Lower lobe of right lung (tissue), 2 donors: ENCODE data around the gene OARD1. TPM values are rescaled to one million over a fixed set of nuclear protein-coding genes. Genes with fewer than 3 reads are reported as not detected.

Experiments used
- ATAC-seq, 2 donors: fragments of 200-7000 bp; cut with Tn5 transposase; one replicate each; pipeline ENCODE4 v1.9.1; 2020 to 2022; ENCODE audit warnings: mild to moderate bottlenecking in 2 of 2, moderate library complexity in 2 of 2
- DNase-seq: peaks from one replicate; pipeline ENCODE4 v3.0.0-alpha.2; 2020
- H3K27ac ChIP-seq: fragments of 200-600 bp; one replicate; pipeline ENCODE4 v1.8.0; 2022
- H3K27me3 ChIP-seq: fragments of 200-600 bp; one replicate; pipeline ENCODE4 v1.8.0; 2022; ENCODE audit warnings: low read depth
- H3K36me3 ChIP-seq: fragments of 200-600 bp; one replicate; pipeline ENCODE4 v1.8.0; 2022; ENCODE audit warnings: mild to moderate bottlenecking
- H3K4me1 ChIP-seq: fragments of 200-600 bp; one replicate; pipeline ENCODE4 v1.8.0; 2022
- H3K4me3 ChIP-seq: fragments of 200-600 bp; one replicate; pipeline ENCODE4 v1.8.0; 2022; ENCODE audit warnings: mild to moderate bottlenecking
- H3K9me3 ChIP-seq: fragments of 200-600 bp; one replicate; pipeline ENCODE4 v1.8.0; 2022
- CTCF ChIP-seq: fragments of 200-600 bp; IDR thresholded peaks from one replicate; pipeline ENCODE4 v1.8.0; 2022; ENCODE audit warnings: antibody characterized with exemption, mild to moderate bottlenecking
- intact Hi-C: fragments of 100-400 bp; cut with DNase I; formaldehyde crosslinking; loops from one replicate; pipeline ENCODE4 v1.11.0; 2022
- total RNA-seq: library from RNA; stranded (reverse); fragmentation: NEBNext Ultra II Directional; extraction: Animal tissue kit (Norgen Biotek cat#: 25700); gene quantifications from one replicate; pipeline ENCODE4 v1.2.1, GENCODE V29; 2021
- donor health status: DM: no; HTN: yes; CAD: no; lungs with severe emphysema.

OARD1 gene
- total RNA-seq, 1 donor from 2014 or later: 28.7 TPM

GRCh38 chr6:41038205-41038604 lies 34.0 kb downstream of the OARD1 start:
- DNase-seq (no peak), ATAC-seq (no peak)
- no peaks in the 10 kb centered on the region for H3K9me3 ChIP-seq
- no peaks in the 10 kb centered on the region for H3K36me3 ChIP-seq
- no peaks in the 10 kb centered on the region for H3K27me3 ChIP-seq
- intact Hi-C loops: no loop called here
- no peak overlapping the region for H3K4me3 ChIP-seq
- no peak overlapping the region for H3K27ac ChIP-seq
- TF ChIP-seq CTCF: no peak
- H3K4me1 ChIP-seq: no peaks in the 10 kb centered on the region

DNA sequence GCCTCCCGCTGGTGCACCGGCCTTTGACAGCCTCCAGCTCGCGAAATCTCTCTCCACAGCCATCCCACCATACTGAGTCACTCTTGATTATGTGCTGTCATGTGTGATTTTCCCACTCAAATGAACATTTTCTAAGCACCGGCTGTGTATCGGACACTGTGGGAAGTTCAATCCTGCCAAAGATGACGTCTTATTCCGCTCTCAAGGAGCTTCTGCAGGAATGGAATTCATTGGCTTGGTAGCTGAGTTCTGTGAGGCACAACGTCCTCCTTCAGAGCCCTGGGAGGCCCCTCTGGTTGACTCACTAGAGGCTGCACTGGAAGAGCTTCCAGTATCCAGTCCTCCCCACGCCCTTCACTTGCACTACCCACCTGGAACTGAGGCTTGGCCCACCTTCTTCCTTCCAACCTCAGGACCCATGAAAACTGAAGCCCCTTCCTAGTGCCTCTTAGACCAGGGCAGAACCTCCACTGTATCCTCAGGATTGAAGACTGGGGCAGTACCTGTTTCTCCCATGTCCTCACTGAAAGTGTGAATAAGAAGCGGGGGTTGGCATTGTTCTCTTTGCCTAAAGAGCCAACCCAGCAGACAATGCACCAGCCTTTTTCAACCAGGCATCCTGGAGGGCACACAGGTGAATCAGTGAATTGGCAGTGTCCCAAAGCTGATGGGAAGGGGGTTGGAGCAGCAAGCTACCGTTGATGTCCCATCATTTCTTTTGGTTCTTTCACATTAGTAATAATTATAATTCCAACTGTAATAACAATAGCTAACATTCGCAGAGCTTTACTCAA lies 34.9 kb downstream of the OARD1 start:
- Histone ChIP-seq H3K27me3 (no peaks in the 10 kb centered on the region), H3K4me3 (no peak overlapping the region), H3K27ac (no peak overlapping the region), H3K9me3 (no peaks in the 10 kb centered on the region), H3K4me1 (no peaks in the 10 kb centered on the region), H3K36me3 (no peaks in the 10 kb centered on the region)
- intact Hi-C loops: no loop called here
- DNase-seq (no peak), ATAC-seq (no peak)
- TF ChIP-seq CTCF: no peak

DNA sequence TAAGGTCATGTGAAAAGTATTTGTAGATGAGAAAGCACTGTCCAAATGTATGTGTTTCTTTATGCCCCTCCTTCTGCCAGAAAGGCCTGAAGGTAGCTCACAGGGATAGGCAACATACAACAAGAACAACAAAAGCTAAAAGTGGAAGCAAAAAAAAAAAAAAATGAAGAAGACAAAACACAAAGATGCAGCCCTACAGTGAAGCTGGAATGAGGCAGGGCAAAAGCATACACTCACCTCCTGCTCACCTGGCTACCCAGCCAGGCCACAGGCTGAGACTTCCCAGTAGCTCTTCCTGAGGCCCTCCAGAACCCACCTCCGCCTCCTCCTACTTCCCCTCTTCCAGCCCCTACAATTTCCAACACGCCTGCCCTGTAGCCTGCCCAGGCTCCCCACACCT lies 35.6 kb downstream of the OARD1 start:
- no peak overlapping the region for H3K27ac ChIP-seq
- no peak overlapping the region for H3K4me3 ChIP-seq
- no peaks in the 10 kb centered on the region for H3K27me3 ChIP-seq
- intact Hi-C loops: no loop called here
- H3K4me1 ChIP-seq: no peaks in the 10 kb centered on the region
- TF ChIP-seq CTCF: no peak
- H3K36me3 ChIP-seq: no peaks in the 10 kb centered on the region
- no peaks in the 10 kb centered on the region for H3K9me3 ChIP-seq
- DNase-seq (no peak), ATAC-seq (no peak)

- DNase-seq: no peak
- no peak overlapping the region for H3K27ac ChIP-seq
- no peaks in the 10 kb centered on the region for H3K4me1 ChIP-seq
Observed at GRCh38 chr6:41036186-41036585, 36.0 kb downstream of the OARD1 start.

GRCh38 chr6:41033776-41034175 lies 38.4 kb downstream of the OARD1 start:
- H3K36me3 ChIP-seq: no peaks in the 10 kb centered on the region
- ATAC-seq (no peak), DNase-seq (no peak)
- no peak overlapping the region for H3K27ac ChIP-seq
- TF ChIP-seq CTCF: no peak
- no peaks in the 10 kb centered on the region for H3K9me3 ChIP-seq
- intact Hi-C loops: no loop called here
- H3K27me3 ChIP-seq: no peaks in the 10 kb centered on the region
- H3K4me1 ChIP-seq: peaks cover 3% of the 10 kb centered on the region
- H3K4me3 ChIP-seq: no peak overlapping the region

More at GRCh38 chr6:41036186-41036585, 36.0 kb downstream of the OARD1 start:
- intact Hi-C loops: no loop called here
- no peaks in the 10 kb centered on the region for H3K27me3 ChIP-seq
- TF ChIP-seq CTCF: no peak
- no peak overlapping the region for H3K4me3 ChIP-seq
- no peaks in the 10 kb centered on the region for H3K36me3 ChIP-seq
- peak in 1 of 2 donors; percentile 28 for ATAC-seq
- H3K9me3 ChIP-seq: no peaks in the 10 kb centered on the region
